GM21576 (cell line): Measurements from ENCODE around the gene CUL9.
"Not testable (repeated sequence)": the region's sequence is repeated elsewhere in the genome, so short reads cannot be mapped to it uniquely, and the experiment has no call there.

Source experiments
- ATAC-seq: cut with Tn5 transposase; IDR thresholded peaks from one replicate; pipeline ENCODE4 v1.9.1; 2021; ENCODE audit warnings: mild to moderate bottlenecking, moderate library complexity; ENCODE audit not compliant: unreplicated experiment

CUL9 gene

DNA sequence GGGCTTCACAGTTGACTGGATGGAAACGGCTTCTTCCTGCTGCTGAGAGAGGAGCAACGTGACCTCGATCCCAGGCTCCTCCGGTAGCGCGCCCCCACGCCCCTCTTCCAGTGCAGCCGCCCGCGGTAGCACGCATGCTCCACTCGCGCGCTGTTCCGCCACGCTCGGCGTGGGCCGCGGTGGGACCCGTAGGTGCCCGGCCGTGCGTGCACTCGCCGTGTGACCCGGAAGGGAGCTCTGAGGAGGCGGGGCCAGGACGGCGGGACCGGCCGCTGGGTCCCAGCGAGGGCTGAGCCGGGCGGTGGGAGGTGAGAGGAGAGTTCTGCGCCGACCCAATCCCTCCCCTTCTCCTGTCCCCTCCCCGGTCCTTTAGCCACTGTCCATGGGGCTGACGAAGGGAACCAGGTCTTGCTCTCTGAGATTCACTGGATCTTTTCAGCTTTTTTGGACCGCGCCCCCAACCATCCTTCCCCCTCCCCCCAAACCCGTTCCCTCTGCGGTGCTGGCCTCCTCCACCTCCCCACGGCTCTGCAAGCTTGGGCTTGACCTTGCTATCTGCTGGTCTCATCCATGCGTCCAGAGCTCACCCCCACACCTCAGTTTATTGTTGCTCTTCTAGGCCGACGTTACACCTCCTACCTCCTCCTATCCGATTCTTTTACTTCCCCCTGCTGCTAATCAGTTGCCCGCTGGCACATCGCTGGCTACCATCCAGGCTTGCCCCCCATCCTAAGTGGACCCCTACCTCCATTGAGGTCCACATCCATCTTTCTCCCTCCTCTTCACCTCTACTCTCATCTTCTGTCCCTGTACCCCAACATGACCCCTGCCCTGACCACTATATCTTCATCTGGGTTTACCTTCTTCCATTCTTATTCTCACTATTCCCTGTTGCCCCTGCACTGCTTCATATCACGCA lies at the start of gene CUL9:
Gene CUL9, plus strand, starts transcription at position 255 of the 919 bp plus-strand sequence. CDS start 2,115 bp downstream, outside the sequence.
- ATAC-seq, result peak; percentile 85

DNA sequence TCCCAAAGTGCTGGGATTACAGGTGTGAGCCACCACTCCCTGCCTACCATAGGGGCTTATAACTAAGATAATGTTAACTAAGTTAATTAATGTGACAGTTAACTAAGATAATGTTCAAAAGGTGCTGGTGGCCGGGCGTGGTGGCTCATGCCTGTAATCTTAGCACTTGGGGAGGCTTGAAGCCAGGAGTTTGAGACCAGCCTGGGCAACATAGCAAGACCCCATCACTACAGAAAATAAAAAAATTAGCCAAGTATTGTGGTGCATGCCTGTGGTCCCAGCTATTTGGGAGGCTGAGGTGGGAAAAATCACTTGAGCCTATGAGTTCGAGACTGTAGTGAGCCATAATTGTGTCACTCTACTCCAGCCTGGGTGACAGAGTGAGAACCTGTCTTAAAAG lies 43.7 kb upstream of the CUL9 start:
- no peak for ATAC-seq

DNA sequence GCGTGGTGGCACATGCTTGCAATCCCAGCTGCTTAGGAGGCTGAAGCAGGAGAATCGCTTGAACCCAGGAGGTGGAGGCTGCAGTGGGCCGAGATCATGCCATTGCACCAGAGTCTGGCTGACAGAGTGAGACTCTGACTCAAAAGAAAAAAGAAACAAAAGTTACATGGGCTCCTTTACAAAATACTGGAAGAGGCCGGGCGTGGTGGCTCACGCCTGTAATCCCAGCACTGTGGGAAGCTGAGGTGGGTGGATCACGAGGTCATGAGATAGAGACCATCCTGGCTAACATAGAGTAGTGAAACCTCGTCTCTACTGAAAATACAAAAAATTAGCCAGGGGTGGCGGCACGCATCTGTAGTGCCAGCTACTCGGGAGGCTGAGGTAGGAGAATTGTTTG lies 42.0 kb upstream of the CUL9 start:
- ATAC-seq, result not testable (repeated sequence)

DNA sequence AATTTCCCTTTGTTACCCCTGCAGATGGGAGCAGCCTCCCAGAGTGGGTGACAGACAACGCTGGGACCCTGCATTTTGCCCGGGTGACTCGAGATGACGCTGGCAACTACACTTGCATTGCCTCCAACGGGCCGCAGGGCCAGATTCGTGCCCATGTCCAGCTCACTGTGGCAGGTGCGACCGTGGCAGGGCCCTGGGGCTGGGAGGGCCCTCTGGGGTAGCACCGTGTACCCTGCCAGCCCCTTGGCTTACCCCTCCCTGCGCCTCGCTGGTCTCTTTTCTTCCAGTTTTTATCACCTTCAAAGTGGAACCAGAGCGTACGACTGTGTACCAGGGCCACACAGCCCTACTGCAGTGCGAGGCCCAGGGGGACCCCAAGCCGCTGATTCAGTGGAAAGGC lies 40.4 kb upstream of the CUL9 start:
- no peak for ATAC-seq

DNA sequence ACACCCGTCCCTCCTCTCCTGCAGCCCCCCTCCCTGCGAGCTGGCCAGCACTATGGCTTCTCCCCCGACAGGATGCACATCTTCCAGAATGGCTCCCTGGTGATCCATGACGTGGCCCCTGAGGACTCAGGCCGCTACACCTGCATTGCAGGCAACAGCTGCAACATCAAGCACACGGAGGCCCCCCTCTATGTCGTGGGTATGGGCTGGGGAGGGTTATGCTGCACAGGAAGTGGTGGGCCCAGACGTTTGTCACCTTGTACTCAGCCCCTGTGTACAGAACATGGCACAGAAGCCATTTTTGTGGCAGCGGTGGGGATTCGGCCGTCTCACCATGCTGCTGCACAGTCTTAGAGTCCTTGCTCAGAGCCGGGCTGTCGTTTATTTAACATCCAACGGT lies 39.9 kb upstream of the CUL9 start:
- no peak for ATAC-seq

DNA sequence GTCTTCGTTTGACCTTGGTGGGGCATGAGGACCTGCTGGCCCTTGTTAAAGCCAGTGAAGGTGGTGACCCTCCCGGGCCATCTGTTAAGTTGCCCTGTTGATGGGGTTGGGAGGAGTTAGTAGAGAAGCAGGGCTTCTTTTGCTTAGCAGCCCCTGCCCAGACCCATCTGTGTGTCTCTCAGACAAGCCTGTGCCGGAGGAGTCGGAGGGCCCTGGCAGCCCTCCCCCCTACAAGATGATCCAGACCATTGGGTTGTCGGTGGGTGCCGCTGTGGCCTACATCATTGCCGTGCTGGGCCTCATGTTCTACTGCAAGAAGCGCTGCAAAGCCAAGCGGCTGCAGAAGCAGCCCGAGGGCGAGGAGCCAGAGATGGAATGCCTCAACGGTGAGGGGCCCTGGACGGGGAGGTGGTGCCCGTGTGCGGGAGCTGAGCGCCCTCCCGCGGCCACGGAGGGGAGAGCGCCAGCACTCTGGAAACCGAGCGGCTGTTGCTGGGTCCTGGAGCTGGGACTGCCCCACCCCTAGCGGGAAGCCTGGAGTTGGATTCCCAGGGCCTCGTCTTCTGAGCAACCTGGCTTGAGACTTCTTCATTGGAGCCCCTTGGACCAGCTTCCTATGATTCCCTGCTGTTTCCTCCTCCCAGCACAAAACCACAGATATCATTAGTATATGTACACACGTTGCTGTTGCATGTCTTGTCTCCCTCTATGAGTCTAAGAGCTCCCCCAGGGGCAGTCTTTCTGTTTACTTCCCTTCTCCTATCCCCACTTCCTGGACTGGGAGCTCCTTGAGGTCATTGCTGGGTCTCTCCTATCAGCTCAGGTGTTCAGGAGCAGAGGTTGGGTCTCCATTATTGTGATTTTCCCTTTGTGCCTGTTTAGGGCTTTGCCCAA lies 38.5 kb upstream of the CUL9 start:
- ATAC-seq, result peak; percentile 72

DNA sequence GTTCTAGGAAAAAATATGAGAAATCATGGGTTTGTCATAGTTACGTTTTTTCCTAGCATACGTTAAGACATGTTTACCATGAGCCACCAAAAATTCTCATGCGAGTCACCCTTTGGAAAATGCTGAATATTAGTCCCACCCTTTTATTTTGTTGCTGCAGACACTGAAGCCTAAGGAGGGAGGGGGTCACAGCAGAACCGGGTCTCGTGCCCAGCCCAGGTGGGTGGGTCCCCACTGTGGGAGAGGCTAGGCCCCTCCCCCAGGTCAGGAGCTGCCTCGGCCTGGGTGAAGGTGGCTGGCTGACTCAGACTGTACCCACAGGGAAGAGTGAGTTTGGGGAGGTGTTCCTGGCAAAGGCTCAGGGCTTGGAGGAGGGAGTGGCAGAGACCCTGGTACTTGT lies 37.1 kb upstream of the CUL9 start:
- no peak for ATAC-seq

DNA sequence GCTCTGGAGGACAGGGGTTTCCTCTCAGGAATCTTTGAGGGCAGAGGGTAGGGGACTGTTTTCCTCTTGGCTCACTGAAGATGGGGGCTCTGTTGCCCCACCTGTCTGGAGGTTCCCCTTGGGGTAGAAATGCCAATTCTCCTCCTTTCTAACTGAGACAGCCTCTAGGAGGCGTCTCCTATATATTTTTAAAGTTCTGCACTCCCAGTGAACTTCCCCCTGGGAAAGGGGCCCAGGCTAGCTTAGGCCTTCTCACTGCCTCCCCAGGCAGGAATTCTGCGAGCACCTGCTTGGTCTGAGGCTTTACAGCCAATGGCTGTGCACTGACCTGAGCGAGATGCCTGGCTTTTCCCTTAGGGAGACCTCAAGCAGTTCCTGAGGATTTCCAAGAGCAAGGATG lies 35.7 kb upstream of the CUL9 start:
- ATAC-seq, result no peak

DNA sequence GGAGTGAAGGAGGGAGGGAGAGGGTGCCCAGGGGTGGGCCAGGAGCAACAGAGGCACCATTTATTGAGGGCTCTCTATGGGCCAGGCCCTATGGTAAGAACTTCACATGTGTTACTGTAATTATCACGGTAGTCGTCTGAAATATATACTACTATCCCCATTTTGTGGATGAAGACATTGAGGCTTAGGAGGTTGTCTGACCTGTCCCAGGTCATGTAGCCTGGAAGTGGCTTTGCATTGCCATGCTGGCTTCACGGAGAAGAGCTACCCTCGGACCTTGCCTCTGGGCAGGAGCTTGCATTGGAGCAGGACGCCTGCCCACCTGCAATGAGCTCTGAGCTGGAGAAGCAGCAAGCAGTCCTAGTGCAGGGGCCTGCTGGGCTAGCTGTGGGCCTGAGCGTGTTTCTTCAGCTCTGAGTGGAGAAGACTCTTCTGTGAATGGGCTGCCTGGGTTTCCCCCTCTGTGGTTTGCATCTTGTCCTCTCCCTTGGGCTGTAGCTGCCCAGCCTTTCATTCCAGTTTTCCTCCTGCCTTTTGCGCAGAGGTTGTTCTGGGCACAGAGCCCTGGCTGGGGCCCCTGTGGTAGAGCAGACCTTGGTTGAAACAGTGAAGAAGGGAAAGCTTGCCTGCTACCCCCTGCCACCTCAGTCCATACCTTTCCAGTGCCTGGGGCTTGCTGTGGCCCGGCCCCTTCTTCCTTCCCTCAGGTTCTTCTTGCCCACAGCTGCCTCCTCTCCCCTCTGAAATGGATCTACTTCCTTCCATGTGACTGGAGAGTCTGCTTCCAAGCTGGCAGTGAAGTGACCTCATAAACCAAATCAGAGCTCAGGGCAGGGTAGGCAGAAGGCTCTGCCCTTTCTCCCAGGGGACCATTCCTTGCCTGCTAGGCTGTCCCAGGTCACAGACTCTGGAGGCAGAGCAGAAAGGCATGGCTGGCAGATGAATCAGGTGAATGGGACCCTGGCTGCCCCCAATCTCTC lies 35.0 kb upstream of the CUL9 start:
- no peak for ATAC-seq

DNA sequence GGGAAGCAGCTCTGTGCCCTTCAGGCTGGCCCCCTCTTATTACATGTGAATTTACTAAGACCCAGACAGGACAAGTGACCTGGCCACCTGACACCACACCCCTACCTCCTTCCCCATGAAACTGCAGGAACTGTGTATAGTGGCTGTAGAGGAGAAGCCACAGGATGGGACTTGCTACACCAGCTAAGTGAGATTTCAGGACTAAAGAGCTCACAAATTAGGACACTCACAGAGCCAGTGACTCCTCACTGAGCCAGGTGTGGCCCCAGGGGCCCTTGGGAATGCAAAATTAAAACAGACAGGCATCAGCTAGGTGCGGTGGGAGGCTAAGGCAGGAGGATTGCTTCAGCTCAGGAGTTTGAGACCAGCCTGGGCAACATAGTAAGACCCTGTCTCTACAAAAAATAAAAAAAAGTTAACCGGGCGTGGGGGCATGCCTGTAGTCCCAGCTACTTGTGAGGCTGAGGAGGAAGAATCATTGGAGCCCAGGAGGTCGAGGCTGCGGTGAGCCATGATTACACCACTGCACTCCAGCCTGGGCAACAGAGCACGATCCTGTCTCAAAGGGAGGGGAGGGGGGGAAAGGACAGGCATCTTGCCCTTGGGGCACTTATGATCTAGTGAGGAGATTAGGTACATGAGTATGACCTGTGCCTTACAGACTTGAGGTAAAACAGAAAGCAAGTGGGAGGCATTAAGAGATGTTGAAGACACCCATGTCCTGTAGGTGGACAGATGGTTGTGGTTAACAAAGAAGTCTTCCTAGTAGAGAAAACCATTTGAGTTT lies 34.1 kb upstream of the CUL9 start:
- ATAC-seq, result no peak

DNA sequence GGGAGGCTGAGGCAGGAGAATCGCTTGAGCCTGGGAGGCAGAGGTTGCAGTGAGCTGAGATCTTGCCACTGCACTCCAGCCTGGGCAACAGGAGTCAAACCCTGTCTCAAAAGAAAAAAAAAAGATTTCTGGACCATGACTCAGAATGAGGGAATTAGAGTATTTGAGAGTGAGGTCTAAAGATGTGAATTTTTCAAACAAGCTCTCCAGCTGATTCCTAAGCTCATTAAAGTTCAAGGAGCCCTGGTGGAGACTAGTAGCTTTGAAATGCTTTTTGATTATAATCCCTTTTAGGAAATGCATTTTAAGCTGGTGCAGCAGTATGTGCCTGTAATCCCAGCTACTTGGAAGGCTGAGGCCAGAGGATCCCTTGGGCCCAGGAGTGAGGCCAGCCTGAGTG lies 32.7 kb upstream of the CUL9 start:
- ATAC-seq, result no peak

DNA sequence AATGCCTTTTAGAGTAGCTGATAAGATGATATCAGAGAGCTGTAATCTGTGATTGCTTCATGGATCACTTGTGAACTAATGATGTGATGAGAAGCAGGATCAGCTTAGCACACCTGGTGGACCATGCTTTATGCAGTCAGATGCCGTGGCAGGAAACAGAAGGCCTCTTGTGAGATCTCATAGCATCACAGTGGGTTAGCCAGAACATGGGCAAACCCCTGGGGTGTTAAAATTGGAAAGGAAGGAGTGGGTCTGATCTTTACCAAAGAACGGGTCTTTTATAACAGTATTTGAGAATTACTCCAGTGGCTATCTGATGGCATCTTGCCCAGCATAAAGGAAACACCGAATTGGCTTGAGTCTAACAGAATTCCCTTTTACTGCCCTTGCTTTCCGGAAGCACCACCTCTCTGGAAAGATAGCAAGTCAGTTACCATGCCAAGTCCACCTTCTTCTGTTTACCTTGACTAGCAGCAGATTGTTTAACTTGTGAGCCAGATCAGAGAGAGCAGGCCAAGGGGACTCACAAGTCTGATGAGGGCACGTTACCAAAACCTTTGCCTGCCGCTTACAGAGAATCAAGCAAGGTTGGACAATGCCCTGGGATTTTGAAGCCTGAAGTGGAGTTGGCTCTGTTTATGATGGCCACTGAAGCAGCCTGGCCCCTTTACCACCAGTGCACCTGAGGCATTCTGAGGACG lies 31.8 kb upstream of the CUL9 start:
- ATAC-seq, result no peak

DNA sequence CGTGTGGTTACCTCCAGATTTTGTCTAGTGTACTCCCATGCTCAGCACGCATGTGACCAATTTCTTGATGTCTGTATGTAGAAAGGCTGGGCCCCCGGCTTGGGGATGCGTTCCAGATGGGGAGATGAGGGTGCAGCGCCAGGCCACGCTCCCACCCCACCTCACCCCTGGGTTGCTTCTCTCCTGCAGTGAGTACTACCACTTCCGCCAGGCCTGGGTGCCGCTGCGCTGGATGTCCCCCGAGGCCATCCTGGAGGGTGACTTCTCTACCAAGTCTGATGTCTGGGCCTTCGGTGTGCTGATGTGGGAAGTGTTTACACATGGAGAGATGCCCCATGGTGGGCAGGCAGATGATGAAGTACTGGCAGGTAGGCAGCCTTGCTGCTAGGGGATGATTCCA lies 22.4 kb upstream of the CUL9 start:
- no peak for ATAC-seq

DNA sequence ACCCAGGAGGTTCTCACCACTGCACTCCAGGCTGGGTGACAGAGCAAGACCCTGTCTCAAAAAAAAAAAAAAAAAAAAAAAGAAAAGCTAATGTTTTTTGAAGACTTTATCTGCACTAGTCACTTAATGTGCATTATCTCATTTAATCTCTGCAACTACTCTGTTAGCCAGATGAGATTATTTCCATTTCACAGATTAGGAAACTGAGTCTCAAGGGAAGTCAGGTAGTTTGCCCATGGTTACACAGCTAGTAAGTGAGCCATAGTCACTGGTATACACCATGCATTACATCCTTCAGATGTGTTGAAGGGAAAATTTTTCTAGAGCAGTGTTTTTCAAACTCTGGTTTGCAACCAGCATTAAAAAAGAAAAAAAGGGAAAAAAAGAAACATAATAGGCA lies 18.1 kb upstream of the CUL9 start:
- ATAC-seq, result no peak

DNA sequence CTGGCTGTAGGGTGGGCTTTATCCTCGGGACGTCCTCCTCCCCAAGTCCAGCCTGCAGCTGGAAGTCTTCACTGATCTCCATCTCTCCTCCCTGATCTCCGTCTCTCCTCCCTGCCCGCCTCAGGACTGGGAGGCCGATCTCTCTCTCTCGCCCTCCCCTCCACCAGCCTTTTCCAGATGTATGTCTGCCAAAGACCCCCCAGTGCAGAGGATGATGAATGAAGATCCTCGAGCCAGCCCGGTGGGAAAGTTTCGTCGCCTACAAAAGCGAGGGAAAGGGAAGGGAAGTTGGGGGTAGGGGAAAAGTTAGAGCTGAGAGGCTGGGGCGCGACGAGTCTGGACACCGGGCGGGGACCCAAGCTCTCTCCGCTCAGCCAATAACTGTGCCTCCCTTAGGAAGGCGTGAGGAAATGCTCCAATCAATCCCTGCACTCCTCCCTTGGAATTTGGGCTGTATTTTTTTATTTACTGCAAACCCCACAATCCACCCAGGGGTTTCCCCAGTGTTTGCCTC lies 11.5 kb upstream of the CUL9 start:
- no peak for ATAC-seq

DNA sequence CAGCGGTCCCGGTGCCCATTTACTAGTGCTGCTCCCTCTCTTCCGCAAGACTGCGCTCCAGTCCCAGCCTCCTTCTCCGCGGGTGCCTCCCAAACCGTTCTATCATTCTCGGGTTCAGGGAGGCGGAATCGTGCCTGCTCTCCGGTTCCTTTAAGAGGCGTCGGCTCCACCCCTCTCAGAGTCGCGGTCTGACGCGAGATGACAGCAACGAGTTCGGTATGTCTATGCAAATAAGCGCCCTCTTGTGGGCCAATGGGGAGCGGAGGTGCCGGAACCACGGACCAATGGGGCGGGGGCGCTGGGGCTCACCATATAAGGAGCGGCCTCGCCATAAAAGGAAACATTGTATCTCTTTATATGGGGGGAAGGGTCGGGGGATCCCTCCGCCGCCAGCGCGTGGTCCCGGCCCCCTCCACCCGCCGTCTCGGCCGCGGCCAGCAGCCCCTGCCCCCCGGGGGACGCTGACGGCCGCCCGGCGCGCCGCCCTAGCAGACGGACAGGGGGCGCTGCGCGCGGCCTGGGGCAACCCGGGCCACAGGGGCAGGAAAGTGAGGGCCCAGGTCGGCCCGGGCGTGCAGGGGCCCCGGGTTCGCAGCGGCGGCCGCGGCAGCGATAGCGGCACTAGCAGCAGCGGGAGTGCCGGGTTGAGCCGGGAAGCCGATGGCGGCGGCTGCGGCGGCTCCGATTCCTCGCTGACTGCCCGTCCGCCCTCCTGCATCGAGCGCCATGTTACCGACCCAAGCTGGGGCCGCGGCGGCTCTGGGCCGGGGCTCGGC lies 10.9 kb upstream of the CUL9 start, which contains the start of gene SRF:
Gene SRF, plus strand, starts transcription at position 339 of the 776 bp plus-strand sequence. Its CDS starts 388 bp downstream, at position 727.
- peak; percentile 57 for ATAC-seq

DNA sequence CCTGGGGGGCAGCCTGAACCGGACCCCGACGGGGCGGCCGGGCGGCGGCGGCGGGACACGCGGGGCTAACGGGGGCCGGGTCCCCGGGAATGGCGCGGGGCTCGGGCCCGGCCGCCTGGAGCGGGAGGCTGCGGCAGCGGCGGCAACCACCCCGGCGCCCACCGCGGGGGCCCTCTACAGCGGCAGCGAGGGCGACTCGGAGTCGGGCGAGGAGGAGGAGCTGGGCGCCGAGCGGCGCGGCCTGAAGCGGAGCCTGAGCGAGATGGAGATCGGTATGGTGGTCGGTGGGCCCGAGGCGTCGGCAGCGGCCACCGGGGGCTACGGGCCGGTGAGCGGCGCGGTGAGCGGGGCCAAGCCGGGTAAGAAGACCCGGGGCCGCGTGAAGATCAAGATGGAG lies 10.3 kb upstream of the CUL9 start:
- peak; percentile 1 for ATAC-seq
